Suprapubic skin (tissue), 4 donors: Measurements from ENCODE around the gene RBKS. TPM values are rescaled to one million over a fixed set of nuclear protein-coding genes. Genes with fewer than 3 reads are reported as not detected.

Experiments
- DNase-seq, 2 donors: peaks; one replicate each; pipeline ENCODE4 v3.0.0-alpha.2; 2019; ENCODE audit warnings: low spot score in 2 of 2
- H3K27ac ChIP-seq: fragments of 200-600 bp; sonication (generic); one replicate; pipeline ENCODE4 v1.5.1; 2019
- H3K27me3 ChIP-seq: fragments of 200-600 bp; sonication (generic); one replicate; pipeline ENCODE4 v1.5.1; 2019
- H3K36me3 ChIP-seq: fragments of 200-600 bp; sonication (generic); one replicate; pipeline ENCODE4 v1.5.1; 2019
- H3K4me1 ChIP-seq: fragments of 200-600 bp; sonication (generic); one replicate; pipeline ENCODE4 v1.5.1; 2019
- H3K4me3 ChIP-seq: fragments of 200-600 bp; sonication (generic); one replicate; pipeline ENCODE4 v1.5.1; 2019; ENCODE audit warnings: mild to moderate bottlenecking
- H3K9me3 ChIP-seq: fragments of 200-600 bp; sonication (generic); one replicate; pipeline ENCODE4 v1.5.1; 2019
- CTCF ChIP-seq, 2 donors: fragments of 200-600 bp in 1 of 2; fragments of 450-650 bp in 1 of 2; sonication (generic) in 1 of 2; IDR thresholded peaks; one replicate each; pipeline ENCODE4 v1.5.1; 2016 to 2019; ENCODE audit warnings: antibody characterized with exemption in 2 of 2, mild to moderate bottlenecking in 1 of 2, moderate library complexity in 1 of 2
- EP300 ChIP-seq: sonication (generic); formaldehyde crosslinking; IDR thresholded peaks from one replicate; pipeline ENCODE4 v1.6.1; 2017; ENCODE audit warnings: antibody characterized with exemption
- POLR2A ChIP-seq, 2 donors: fragments of 450-650 bp; IDR thresholded peaks; one replicate each; pipeline ENCODE4 v1.6.1; 2017; ENCODE audit warnings: antibody characterized with exemption in 2 of 2, mild to moderate bottlenecking in 2 of 2, moderate library complexity in 2 of 2
- POLR2AphosphoS5 ChIP-seq, 3 donors: sonication (generic); formaldehyde crosslinking; IDR thresholded peaks; one replicate each; pipeline ENCODE4 v1.6.1; 2017; ENCODE audit warnings: antibody characterized with exemption in 3 of 3
- WGBS: methylation state at CpG from one replicate; pipeline ENCODE4 v1.1.5; 2018; 5-methylcytosine and 5-hydroxymethylcytosine counted together
- total RNA-seq, 4 donors: library from RNA; depleted of rRNA; stranded (reverse); fragments of >200 nt; gene quantifications; one replicate each; pipeline ENCODE4 v1.1.0, GENCODE V29; 2016

The RBKS gene
- total RNA-seq, 4 donors from 2014 or later: 1.0 to 2.2 (median 1.5) TPM

- H3K36me3 ChIP-seq: no peaks in the 10 kb centered on the region
Measured at GRCh38 chr2:27824401-27824800, 65.8 kb downstream of the RBKS start.

GRCh38 chr2:27823569-27823968 lies 66.6 kb downstream of the RBKS start:
- no peaks in the 10 kb centered on the region for H3K27me3 ChIP-seq
- H3K27ac ChIP-seq: no peak overlapping the region
- H3K36me3 ChIP-seq: no peaks in the 10 kb centered on the region
- WGBS: 83% methylated on average over 5 of the region's 5 CpGs
- TF ChIP-seq POLR2AphosphoS5 (IDR thresholded peaks at IDR 0.05): no peak
- TF ChIP-seq EP300: no peak
- no peak for TF ChIP-seq CTCF (IDR thresholded peaks at IDR 0.05)
- no peak for TF ChIP-seq POLR2A (IDR thresholded peaks at IDR 0.05)
- DNase-seq: no peak
- H3K4me3 ChIP-seq: no peak overlapping the region
- no peaks in the 10 kb centered on the region for H3K9me3 ChIP-seq
- no peaks in the 10 kb centered on the region for H3K4me1 ChIP-seq

More at GRCh38 chr2:27824401-27824800, 65.8 kb downstream of the RBKS start:
- Histone ChIP-seq H3K27me3 (no peaks in the 10 kb centered on the region), H3K4me3 (no peak overlapping the region), H3K9me3 (no peaks in the 10 kb centered on the region), H3K4me1 (no peaks in the 10 kb centered on the region), H3K27ac (no peak overlapping the region)
- 100% methylated on average over 1 of the region's 1 CpG for WGBS
- no peak for TF ChIP-seq POLR2A (IDR thresholded peaks at IDR 0.05)
- no peak for TF ChIP-seq POLR2AphosphoS5 (IDR thresholded peaks at IDR 0.05)
- TF ChIP-seq EP300: no peak
- TF ChIP-seq CTCF (IDR thresholded peaks at IDR 0.05): no peak
- DNase-seq: no peak

- TF ChIP-seq POLR2AphosphoS5 (IDR thresholded peaks at IDR 0.05) (no peak), POLR2A (IDR thresholded peaks at IDR 0.05) (no peak), EP300 (no peak), CTCF (IDR thresholded peaks at IDR 0.05) (no peak)
- no peak for DNase-seq
- Histone ChIP-seq H3K4me1 (no peaks in the 10 kb centered on the region), H3K27me3 (no peaks in the 10 kb centered on the region), H3K27ac (no peak overlapping the region), H3K4me3 (no peak overlapping the region), H3K36me3 (no peaks in the 10 kb centered on the region), H3K9me3 (no peaks in the 10 kb centered on the region)
- 81% methylated on average over 5 of the region's 5 CpGs for WGBS
Measured at GRCh38 chr2:27823135-27823534, 67.1 kb downstream of the RBKS start.

GRCh38 chr2:27822049-27822448 lies 68.1 kb downstream of the RBKS start:
- no peak for DNase-seq
- WGBS: 94% methylated on average over 1 of the region's 1 CpG
- Histone ChIP-seq H3K9me3 (no peaks in the 10 kb centered on the region), H3K4me1 (no peaks in the 10 kb centered on the region), H3K4me3 (no peak overlapping the region), H3K36me3 (no peaks in the 10 kb centered on the region), H3K27me3 (no peaks in the 10 kb centered on the region), H3K27ac (no peak overlapping the region)
- TF ChIP-seq CTCF (IDR thresholded peaks at IDR 0.05): no peak
- TF ChIP-seq EP300: no peak
- TF ChIP-seq POLR2AphosphoS5 (IDR thresholded peaks at IDR 0.05): no peak
- no peak for TF ChIP-seq POLR2A (IDR thresholded peaks at IDR 0.05)

GRCh38 chr2:27815860-27816438 lies 74.2 kb downstream of the RBKS start:
- TF ChIP-seq POLR2AphosphoS5 (IDR thresholded peaks at IDR 0.05) (no peak), POLR2A (IDR thresholded peaks at IDR 0.05) (no peak), EP300 (no peak), CTCF (IDR thresholded peaks at IDR 0.05) (no peak)
- WGBS: 88% methylated on average over 4 of the region's 4 CpGs

More at GRCh38 chr2:27815860-27816438, 74.2 kb downstream of the RBKS start:
- H3K4me3 ChIP-seq: no peak overlapping the region
- no peaks in the 10 kb centered on the region for H3K4me1 ChIP-seq
- no peak overlapping the region for H3K27ac ChIP-seq
- DNase-seq: no peak
- no peaks in the 10 kb centered on the region for H3K9me3 ChIP-seq
- H3K27me3 ChIP-seq: no peaks in the 10 kb centered on the region
- H3K36me3 ChIP-seq: no peaks in the 10 kb centered on the region
